HG02885 (cell line): ENCODE measurements around the gene PCSK2.

Source experiments
- ATAC-seq: cut with Tn5 transposase; IDR thresholded peaks from one replicate; pipeline ENCODE4 v1.9.1; 2021; ENCODE audit warnings: mild to moderate bottlenecking; ENCODE audit not compliant: unreplicated experiment, poor library complexity

Gene PCSK2

DNA sequence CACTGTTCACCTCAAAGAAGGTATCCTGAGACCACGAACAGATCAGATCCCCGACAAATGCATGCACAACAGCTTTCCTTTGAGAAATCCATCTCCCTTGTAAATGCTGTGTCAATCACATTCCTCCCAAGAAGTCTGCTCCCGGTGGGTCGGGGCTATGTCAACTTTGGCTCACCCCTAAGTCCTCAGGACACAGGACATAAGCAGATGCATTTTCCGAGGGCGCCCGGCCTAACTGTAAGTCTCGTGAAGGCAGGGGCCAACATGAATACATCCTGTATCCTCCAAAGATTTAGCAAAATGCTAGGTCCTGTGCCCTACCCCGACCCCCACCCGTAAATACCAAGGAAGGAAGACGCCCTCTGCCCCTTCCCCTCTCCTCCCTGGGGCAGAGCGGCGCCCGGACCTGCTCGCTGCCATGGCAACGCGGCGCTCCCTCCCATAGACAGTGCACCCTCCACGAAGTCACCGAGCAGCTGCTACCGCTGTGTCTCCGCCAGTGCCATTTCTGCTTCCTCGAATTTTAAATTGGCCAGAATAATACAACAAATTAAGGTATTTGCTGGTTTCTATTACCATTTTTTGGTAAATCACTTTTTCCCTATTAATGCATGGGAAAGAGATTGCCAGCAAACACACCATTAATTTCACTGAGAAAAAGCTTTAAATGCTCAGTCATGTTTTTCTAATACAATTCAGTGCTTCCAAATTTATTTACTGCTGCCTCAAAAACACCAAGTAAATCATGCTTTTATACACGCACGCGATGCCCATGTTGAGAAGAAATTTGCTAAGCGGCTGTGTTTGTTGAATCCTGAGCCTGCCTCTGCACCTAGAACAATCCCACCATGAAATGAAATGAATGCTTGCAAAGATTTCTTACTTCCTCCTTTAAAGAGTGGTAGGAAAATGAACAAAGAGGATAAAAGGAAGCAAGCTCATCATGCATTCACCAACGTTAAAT lies 100.6 kb downstream of the PCSK2 start:
- no peak for ATAC-seq

DNA sequence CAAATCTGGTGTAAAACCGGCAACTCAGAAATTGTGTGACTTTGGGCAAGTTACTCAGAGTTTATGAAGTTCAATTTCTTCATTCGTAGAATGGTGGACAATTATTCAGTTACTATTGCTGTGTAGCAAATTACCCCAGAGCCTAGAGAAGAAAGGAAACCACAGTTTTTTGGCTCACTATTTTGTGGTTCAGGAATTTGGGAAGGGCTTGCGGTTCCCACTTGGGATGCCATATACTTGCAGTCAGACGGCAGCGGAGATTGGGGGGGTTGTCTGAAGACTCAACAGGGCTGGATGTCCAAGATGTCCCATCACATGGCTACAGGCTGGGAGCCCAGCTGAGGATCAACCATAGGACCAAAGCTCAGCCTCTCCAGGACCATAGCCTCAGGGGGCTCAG lies 108.1 kb downstream of the PCSK2 start:
- ATAC-seq: no peak

GRCh38 chr20:17339000-17339399 lies 112.2 kb downstream of the PCSK2 start:
- ATAC-seq: no peak

GRCh38 chr20:17343091-17343490 lies 116.3 kb downstream of the PCSK2 start:
- no peak for ATAC-seq

- no peak for ATAC-seq
Observed at GRCh38 chr20:17343656-17344452, 117.0 kb downstream of the PCSK2 start.

DNA sequence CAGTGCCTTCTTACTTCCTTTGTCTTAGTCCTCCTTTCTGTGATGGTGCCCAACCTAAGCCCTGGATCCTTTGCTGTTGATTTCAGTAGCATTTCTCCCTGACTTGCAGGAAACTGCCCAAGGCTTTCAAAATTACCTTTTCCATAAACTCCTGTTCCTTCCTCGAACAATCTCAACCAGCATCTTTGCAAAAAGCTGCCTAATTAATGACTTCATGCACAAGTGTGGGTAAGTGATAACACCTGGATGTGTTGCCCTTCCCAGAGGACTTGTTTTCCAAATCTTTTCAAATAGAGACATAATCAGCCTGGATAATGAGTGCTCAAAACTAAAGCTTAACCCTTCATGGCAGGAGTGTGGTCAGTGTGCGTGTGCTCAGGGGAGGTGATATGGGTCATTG lies 118.0 kb downstream of the PCSK2 start:
- no peak for ATAC-seq

DNA sequence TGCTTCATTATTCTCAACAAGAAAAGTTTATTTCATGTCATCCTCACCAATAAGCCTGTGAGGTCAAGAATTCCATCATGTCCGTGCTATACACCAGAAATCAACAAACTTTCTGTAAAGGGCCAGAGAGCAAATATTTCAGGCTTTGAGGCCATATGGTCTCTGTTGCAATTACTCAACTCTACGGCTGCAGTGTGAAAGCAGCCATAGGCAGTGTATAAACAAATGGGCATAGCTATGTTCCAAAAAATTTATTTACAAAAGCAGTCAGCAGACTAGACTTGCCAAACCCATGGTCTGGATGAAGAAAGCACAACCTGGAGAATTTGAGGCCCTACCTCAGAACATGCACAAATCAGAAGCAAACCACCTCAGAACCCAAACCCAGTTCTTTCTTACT lies 118.5 kb downstream of the PCSK2 start:
- no peak for ATAC-seq

DNA sequence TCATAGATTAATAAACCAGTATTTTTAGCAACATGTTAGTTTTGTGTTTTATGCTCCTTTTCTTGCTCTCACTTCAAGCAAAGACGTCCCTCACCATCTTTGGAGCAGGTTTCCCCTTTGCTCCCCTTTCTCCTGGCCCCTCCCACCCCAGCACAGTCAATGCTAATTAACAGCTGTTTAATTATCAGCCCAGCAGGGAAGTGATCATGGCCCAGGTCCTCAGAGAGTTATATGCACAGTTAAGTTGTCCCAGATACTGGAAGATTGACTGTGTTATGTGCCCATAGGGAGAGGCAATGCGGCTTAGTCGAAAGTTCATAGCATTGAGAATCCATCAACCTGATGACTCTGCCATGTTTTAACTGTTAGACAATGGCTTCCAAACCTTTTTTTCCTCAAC lies 123.5 kb downstream of the PCSK2 start:
- ATAC-seq: no peak

DNA sequence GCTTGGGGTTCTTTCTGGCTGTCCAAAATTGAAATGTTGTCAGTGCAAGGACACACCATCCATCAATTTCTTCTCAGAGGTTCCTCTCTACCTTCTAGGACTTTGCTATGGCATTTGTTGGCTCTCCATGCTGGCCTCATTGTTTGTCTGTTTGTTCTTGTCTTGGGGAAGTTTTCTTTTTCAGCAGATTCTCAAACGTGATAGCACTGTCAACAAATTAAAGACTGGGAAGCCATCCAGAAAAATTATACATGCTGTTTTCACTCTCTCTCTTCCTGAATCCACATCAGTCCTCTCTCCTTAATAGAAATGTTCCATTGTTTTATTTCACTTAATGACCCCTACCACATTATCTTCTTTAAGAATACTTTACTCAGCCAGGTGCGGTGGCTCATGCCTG lies 130.4 kb downstream of the PCSK2 start:
- ATAC-seq: no peak

- no peak for ATAC-seq
Observed at GRCh38 chr20:17358854-17359253, 132.0 kb downstream of the PCSK2 start.

DNA sequence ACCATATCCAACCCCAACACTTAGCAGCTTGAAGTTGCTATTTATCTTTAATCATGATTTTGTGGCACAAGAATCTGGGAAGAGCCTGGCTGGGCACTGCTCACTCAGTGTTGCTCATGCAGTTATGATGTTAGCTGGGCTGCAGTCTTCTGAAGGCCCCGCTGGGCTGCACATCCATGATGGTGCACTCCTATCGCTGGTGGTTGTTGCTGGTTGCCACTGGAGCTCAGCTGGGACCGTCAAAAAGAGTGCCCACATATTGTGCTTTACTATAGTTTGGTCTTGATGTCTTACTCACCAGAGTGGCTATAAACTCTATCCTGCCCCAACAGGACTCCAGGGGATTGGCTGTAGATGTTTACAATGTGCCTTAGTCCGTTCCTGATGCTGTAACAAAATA lies 137.8 kb downstream of the PCSK2 start:
- ATAC-seq: no peak

GRCh38 chr20:17365831-17366230 lies 139.0 kb downstream of the PCSK2 start:
- no peak for ATAC-seq

- no peak for ATAC-seq
Observed at GRCh38 chr20:17369506-17369905, 142.7 kb downstream of the PCSK2 start.

DNA sequence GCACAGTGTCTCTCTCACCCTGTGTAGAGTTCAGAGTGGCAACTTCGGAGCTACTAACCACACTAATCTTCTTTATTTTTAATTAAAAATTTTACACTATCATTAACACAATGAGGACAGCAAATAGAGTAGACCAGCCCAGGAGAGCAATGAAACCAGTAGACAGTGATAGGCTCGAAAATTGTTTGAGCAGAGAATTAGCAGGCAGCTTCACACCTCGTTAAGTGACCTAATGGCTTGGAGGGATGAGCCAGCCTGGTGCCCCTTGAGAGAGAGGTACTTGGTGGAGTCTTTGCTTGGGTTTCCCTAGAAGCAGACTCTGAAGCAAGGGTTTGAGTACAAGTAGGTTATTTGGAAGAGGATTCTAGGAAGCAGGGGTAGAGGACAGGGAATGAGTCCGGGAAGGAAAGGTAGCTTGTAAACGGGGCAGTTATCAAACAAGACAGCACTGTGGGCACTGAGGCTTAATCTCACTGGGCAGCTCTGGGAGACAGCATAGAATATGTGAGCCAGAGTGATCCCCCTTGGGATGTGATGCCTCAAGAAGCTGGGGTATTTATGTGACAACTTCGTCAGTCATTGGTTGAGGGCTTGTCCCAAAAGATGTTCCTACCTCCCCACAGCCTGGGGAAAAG lies 146.1 kb downstream of the PCSK2 start:
- no peak for ATAC-seq

GRCh38 chr20:17374086-17374485 lies 147.2 kb downstream of the PCSK2 start:
- ATAC-seq: no peak

DNA sequence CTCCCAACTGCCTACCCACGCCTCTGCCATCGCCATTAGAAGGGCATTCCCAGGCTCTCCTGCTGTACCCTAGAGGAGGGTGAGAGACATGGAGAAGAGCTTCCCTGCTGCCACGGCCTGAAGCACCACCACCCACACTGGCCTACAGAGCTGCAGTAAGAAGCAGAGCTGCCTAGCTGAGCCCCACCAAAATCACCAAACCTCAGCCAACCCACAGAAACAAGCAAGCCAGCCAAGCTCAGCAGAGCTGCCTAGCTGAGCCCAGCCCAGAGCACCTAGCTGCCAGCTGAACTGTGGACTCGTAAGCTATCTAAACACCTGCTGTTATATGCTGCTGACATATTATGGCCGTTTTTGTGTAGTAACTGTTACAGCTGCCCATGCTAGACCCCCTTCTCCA lies 149.2 kb downstream of the PCSK2 start:
- ATAC-seq: no peak

DNA sequence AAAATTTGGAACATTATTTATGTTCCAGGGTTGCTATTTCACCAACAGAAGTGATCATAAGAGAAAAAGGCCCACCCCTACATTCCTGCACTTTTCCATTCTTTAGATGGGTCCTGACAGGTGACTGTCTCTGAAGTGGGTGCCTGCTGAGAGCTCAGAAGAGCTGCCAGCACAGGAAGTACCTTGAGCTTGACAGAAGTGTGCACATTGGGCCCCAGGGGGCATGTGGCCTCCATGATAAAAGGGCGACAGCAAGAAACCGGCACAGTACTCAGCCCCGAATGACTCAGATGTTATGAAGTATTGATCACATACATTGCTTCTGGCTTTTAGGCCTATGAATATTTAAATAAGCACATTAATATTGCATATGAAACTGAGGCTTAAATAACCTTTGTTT lies 150.4 kb downstream of the PCSK2 start:
- no peak for ATAC-seq

DNA sequence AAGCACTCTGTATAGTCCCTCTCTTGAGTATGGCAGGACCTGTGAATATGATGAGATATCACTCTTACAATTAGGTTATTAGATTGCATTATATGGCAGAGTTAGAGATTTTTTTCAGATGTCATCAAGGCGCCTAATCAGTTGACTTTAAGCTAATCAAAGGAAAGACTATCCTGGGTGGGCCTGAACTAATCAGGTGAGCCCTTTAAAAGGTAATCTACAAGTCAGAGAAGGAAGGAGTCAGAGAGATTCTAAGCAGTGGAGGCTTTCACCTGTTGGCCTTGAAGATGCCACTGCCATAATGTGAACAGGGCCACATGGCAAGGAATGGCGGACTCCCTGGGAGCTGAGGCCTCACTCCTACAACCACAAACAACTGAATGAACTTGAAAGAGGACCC lies 152.8 kb downstream of the PCSK2 start:
- no peak for ATAC-seq

- ATAC-seq: no peak
Observed at GRCh38 chr20:17380801-17381200, 154.0 kb downstream of the PCSK2 start.

DNA sequence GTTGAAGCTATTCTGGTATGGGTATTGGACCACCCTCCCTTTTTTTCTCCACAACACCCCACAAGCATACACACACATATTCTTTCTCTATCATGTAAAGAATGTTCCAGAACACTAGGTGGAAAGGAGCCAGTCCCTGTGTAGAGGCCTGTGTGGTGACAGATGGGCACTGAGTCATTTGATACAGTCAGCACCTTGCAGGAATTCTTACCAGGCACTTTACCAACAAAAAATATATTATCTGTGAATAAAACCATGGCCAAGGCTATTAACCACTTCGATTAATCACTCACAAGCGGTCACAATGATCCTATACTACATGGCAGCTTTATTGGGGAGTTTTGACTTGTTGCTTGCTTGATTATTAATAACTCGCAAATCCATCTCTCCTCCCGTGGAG lies 154.9 kb downstream of the PCSK2 start:
- ATAC-seq: no peak

DNA sequence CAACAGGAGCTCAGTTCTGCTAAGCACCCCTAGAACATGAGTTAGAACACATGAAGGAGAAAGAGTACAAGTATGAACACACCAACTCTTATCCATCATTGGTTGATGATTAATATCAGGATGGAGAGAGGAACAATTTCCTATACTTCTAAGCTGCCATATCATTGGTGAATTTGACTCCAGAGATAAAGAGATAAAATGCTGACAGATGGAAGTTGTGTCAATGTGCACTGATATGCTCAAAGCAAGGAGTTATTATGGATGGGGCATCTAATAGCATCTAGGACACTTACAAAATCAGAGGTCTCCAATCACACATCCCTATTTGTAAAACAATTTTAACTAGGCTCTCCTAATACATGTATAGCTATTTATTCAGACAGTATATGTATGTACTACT lies 159.0 kb downstream of the PCSK2 start:
- no peak for ATAC-seq
